HG02840 (cell line): ENCODE data around the gene CDK2AP2.
"Not testable (repeated sequence)": the region's sequence is repeated elsewhere in the genome, so short reads cannot be mapped to it uniquely, and the experiment has no call there.

Experiments
- ATAC-seq: cut with Tn5 transposase; IDR thresholded peaks from one replicate; pipeline ENCODE4 v1.9.1; 2021; ENCODE audit warnings: mild to moderate bottlenecking, moderate library complexity, moderate number of reproducible peaks; ENCODE audit not compliant: unreplicated experiment, low FRiP score

CDK2AP2 gene, protein sequence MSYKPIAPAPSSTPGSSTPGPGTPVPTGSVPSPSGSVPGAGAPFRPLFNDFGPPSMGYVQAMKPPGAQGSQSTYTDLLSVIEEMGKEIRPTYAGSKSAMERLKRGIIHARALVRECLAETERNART

DNA sequence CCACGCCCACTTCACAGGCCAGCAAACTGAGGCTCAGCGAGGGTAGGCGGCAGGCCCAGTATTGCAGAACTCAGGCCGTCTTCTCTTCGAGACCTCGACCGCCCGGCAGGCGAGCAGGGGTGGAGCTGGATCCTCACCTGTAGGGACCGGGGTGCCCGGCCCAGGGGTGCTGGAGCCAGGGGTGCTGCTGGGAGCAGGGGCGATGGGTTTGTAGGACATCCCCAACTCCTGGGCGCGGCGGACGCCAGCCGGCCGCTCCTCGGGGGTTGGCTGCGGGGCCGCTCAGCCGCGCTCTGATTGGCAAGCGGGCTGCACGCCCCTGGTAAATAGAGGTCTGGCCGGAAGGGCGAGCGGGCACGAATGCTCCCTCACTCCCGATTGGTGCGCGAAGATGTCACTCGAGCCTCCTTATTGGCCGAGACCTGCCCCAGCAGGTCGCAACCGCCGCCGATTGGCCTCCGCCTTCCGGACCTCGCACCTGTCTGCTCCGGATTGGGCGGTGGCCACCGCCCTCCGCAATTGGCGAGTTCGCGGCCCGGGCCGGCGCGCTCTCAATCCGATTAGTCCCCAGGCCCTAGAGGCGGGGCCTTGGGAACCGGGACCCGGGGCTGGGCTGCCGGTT is at the start of gene CDK2AP2:
CDK2AP2 (minus strand) TSS at position 299 of the 622 bp plus-strand sequence; CDS start at position 219, 80 bp downstream.
- peak; percentile 66 for ATAC-seq

DNA sequence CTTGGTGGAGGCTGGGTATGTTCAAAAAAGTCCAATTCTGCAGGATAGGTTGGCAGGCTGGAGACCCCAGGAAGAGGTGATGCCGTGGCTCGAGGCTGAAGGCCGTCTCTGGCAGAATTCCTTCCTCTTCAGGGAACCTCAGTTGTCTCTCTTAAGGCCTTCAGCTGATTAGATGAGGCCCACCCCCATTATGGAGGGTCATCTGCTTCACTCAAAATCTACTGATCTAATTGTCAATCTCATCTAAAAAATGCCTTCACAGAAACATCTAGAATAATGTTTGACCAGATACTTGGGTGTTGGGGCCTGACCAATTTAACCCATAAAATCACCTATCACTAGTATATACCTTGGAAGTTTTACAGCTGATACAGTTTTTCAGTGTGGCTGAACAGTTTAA is 48.3 kb upstream of the CDK2AP2 start:
- no peak for ATAC-seq

DNA sequence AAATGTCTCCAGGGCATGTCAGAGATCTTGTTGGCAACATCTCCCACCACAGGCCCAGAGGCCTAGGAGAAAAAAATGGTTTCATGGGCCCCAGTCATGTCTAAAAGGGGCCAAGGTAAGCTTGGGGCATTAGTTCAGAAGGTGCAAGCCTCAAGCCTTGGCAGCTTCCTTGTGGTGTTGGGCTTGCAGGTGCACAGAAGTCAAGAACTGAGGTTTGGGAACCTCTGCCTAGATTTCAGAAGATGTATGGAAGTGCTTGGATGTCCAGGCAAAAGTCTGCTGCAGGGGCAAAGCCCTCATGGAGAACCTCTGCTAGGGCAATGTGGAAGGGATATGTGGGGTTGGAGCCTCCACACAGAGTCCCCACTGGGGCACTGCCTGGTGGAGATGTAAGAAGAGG is 43.7 kb upstream of the CDK2AP2 start:
- ATAC-seq: not testable (repeated sequence)

DNA sequence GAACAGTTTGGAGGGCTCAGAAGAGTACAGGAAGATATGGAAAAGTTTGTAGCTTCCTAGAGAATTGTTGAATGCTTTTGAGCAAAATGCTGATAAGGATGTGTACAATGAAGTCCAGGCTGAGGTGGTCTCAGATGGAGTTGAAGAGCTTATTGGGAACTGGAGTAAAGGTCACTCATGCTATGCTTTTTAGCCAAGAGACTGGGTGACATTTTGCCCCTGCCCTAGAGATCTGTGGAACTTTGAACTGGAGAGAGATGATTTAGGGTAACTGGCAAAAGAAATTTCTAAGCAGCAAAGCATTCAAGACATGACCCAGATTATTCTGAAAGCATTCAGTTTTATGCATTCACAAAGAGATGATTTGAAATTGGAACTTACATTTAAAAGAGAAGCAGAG is 43.2 kb upstream of the CDK2AP2 start:
- no peak for ATAC-seq

DNA sequence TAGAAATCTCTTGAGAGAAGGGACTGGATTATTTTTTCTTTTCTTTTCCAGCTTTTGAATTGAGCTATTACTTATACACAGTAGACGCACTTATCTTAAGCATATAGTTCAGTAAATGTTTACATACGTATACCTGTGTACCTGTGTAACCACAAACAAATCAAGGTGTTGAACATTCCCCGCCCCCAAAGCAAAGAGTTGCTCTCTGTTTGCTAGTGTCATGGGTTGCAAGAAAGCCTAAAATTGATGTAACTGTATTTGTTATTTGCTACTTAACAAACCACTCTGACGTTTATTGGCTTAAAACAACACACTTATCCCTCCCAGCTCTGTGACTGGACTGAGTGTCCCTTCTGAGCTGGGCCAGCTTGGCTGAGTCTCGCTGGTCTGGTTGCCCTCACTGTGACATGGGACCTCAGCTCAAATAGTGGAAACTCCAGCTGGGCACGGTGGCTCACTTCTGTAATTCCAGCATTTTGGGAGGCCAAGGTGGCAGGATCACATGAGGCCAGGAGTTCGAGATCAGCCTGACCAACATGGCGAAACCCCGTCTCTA is 40.7 kb upstream of the CDK2AP2 start:
- ATAC-seq: no peak

DNA sequence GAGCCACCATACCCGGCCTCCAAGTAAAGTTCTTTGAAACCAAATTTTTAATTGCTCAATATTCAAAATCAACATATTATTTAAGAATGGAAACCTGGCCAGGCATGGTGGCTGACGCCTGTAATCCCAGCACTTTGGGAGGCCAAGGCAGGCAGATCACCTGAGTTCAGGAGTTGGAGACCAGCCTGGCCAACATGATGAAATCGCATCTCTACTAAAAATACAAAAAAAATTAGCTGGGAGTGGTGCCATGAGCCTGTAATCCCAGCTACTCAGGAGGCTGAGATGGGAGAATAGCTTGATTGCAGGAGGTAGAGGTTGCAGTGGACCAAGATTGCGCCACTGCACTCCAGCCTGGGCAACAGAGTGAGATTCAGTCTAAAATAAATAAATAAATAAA is 40.1 kb upstream of the CDK2AP2 start:
- ATAC-seq: not testable (repeated sequence)

DNA sequence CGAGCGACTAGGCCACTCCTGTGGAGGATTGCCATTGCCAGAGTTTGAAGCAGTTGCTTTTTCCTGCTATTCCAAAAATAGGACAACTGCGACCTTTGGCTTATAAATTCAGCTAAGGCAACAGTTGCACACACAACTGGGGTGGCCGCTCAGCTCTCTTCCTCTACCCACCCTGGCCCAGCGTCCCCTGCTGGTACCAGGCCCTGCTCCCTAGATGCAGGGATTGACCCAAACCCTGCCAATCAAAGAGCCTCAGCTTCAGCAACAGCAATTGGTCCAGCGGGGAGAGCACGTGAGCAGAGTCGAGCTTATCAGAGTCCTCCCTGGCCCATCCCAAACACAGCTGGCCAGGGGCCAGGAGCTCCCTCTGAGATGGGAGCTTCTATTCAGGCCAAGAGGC is 37.3 kb upstream of the CDK2AP2 start:
- no peak for ATAC-seq

DNA sequence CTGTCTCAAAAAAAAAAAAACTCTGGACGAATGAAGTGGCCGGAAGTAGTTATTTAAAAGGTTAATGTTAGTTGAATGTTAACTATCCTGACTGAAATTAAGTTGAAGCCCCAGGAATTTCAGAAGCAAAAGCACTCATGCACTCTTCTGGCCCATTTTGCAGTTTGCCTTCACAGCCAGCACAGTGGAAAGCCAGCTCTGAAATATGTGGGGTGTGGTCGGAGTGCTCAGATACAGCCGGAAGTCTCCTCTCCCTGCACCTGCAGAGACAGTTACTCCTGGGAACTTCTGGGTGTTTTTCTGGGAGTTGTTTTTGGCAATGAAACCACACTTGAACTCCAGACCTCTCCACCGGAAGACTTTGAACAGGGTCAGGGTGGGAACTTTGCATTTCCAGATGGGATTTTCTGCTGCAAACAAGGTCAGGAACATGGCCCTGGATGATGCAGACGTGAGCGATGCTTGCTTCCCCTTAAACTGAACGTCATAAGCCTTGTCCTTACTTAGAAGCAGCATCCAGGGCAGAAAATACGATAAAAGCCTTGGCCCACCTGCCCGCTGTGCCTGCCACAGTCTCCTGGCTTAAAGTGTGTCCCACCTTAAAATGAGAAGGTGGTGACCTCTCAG is 36.8 kb upstream of the CDK2AP2 start:
- ATAC-seq: no peak

DNA sequence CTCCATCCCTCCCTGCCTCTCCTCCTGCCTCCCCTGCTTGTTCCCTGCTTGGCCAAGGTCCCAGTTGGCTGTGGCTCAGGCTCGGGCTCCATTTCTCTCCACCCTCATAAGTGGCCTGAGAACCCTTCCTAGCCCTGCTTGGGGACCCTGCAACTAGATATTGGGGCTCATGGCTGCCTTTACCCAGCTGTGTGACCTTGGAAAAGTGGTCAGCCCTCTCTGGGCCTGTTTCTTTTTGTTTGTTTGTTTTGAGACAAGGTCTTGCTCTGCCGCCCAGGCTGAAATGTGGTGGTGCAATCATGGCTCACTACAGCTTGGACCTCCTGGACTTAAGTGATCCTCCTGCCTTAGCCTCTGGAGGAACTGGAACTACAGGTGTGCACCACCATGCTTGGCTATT is 35.6 kb upstream of the CDK2AP2 start:
- ATAC-seq: no peak

DNA sequence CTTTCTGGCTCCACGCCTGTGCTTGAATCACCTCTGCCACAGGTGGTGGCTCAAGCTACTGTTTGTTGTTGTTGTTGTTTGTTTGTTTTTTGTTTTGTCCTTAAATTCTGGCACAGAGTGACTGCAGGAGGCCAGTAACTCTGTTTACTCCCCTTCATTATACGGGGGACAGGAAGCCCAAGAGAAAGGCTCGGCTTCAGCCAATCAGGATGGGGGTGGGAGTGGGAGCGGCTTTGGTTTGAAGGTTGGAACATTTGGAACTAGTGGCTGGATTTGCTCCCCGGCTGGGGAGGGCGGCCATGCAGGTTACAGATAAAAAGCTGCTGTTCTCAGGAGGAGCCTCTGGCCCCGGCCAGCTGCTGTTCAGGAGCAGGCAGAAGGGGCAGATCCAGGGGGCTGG is 35.0 kb upstream of the CDK2AP2 start:
- ATAC-seq: no peak

DNA sequence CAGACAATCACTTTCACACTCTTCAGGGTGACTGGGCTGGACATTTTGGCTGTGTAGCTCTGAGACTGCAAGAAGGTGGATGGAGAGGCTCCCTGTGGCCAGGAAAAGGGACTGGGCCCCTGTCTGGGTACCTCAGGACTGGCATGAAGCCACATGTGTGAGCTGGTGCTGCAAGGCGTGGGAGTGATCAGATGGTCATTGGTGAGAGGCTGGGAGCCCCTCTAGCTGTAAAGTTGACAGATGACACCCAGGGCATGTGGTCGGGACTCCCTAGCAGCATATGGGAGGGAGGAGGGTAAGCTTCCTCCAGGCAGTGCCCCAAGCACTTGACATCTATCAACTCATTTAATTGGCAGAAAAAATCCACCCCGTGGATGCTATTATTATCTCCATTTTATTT is 34.2 kb upstream of the CDK2AP2 start:
- no peak for ATAC-seq

DNA sequence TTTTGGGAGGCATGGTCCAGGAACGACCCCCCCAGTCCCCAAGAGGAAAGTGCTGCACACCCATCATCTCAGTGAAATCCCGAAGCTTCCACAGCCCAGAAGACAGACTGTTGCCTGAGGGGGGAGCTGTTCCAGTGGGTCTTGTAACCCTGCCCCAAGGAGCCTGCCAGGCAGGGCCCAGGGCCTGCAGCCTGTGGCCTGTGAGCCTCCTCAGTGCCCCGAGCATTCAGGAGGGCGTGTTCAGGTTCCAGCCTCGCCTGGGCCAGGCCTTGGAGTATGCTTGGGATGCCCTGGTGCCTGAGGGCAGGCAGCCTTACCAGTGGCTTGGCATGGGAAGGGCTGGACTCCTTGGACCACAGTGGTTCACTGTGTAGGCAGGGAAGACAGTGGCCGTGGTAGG is 33.2 kb upstream of the CDK2AP2 start:
- ATAC-seq: no peak

DNA sequence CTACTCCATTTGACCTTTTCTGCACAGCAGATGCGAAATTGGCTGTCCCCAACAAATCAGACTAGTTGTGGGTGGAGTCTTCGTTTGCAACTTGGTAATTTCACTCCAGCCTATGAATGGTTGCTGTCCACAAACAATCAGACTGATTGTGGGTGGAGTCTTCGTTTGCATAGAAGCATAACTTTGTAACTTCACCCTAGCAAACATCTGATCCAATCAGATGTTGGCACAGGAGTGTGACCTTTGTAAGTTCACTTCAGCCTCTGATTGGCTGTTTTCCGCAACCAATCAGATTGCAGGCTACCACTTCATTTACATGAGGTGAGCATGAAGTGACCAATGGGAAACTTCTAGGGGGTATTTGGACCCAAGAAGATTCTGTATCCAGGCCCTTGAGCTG is 31.6 kb upstream of the CDK2AP2 start:
- no peak for ATAC-seq

DNA sequence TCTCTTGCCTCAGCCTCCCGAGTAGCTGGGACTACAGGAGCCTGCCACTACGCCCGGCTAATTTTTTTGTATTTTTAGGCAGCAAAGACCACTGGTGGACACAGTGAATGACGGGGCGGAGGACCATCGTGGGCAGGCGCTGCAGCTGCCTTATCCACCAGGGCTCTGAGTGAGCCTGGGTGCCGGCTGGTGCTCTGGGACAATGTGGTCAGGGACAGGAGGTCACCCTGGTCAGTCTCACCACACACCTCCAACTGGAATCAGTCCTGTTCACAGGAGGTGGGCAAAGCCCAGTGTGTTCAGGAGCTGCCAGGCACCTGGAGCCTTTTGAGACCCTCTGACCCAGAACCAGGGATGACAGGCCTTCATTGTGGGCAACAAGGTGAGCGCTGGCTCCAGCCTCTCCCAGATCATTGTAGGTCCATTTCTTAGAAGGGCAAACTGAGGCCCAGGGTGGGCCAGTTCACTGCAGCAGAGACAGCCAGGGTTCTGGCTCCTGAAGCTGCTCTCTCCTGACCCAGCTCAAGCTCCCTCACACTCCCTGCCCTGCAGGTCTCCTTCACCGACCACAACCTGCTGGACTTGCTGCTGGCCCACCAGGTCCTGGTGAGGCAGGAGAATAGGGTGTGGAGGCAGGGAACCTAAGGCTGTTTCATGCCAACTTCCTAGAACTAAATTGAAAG is 31.0 kb upstream of the CDK2AP2 start:
- no peak for ATAC-seq

DNA sequence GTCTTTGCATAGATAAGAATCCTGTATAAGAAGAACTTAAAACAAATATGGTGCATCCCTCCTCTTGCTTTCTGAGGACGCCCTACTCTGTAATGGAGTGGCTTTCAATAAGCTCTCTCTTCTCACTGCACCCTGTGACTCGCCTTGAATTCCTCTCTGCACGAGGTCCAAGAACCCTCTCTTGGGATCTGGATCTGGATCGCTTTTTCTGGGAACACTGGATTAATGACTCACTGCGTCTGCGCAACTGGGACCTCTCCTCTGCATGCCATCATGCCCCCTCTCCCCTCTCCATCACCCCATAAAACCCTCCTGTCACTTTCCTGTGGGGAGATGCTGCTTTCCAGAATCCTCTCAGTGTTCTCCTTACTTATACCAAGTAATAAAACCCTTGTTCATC is 30.3 kb upstream of the CDK2AP2 start:
- ATAC-seq: no peak

DNA sequence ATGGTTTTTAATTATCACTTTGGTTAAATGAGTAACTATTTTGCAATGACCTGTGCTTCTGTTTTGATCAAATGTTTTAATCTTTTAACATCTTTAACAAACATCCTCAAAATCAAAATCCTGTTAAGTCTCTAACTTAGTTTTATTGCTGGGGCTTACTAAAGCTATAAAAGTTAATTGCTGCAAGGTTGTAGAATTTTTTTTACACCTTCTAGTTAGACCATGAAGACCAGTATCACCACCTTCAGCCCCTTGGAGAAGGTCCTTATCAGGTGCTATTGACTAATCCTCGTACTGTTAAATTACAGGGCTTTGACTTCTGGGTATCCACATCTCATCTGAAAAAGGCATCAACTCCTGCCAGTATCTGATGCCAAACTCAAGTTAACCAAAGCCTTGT is 27.6 kb upstream of the CDK2AP2 start:
- no peak for ATAC-seq

DNA sequence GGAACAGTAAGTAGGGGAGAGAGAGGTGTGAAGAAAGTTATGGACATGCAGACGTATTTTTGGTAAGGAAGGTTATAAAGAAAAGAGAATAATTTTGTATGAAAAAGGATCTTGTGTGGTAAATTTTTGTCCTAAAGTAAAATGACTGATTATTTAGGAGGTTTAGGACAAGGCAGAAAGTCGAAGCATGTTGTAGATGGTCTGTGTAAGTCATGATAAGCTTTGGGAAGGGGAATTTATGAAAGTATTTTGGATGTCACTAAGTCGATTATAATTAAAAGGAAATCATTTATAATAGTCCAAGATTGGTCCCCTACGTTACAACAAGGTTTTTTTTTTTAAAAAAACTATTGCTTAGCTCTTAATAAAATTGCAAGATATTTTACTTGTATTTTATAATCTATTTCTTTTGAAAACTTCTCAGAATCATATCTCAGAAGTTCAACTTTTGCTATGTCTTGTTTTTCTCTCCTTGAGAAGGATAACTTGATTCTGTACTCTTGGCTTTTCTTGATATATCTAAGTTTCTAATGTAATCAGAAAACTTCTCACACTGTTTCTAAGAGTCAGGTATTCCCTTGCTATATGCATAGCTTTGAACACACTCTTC is 26.2 kb upstream of the CDK2AP2 start:
- ATAC-seq: no peak

DNA sequence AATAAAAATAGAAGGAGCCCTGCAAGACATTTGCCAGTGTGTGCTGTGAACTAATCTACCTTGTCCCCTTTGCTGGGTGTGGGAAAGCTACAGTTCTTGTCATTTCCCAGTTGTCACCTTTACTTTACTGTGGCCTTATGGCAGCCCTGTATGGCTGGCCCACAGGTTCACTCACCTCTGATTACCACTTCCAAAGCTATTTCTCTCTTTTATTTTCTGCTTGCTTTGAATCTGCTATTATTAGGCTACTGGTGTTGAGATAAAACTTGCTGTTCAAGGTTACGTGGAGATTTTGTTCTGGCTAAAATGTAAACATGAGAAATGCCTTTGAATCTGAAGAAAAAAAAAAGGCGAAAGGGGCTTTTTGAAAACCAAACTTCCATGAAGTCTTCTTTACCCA is 24.9 kb upstream of the CDK2AP2 start:
- ATAC-seq: no peak

DNA sequence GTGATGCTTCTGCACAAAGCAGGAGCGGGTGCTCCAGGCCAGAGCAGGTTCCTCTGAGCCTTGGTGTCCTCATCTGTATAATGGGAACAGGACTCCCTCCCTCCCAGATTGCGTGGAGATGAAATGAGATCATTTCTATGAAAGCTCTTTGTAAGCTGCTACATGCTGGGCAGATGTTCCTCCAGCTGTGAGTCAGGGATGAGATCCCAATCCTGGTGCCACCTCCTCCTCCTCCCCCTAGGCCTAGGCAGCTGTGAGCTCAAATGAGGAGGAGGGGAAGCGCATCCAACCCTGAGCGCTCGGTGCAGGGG is 22.3 kb upstream of the CDK2AP2 start:
- ATAC-seq: no peak

DNA sequence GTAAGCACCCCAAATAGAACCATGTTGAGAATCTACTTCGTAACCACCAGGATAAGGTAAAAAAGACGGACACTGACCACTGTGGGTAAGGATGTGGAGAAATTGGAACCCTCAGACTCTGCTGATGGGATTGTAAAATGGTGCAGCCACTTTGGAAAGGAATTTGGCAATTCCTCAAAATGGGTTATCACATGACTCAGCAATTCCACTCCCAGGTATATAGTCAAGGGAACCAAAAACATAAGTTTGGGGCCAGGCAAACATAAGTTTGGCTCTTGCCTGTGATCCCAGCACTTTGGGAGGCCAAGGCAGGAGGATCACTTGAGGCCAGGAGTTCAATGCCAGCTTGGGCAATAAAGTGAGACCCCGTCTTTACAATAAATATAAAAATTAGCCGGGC is 20.4 kb upstream of the CDK2AP2 start:
- no peak for ATAC-seq

DNA sequence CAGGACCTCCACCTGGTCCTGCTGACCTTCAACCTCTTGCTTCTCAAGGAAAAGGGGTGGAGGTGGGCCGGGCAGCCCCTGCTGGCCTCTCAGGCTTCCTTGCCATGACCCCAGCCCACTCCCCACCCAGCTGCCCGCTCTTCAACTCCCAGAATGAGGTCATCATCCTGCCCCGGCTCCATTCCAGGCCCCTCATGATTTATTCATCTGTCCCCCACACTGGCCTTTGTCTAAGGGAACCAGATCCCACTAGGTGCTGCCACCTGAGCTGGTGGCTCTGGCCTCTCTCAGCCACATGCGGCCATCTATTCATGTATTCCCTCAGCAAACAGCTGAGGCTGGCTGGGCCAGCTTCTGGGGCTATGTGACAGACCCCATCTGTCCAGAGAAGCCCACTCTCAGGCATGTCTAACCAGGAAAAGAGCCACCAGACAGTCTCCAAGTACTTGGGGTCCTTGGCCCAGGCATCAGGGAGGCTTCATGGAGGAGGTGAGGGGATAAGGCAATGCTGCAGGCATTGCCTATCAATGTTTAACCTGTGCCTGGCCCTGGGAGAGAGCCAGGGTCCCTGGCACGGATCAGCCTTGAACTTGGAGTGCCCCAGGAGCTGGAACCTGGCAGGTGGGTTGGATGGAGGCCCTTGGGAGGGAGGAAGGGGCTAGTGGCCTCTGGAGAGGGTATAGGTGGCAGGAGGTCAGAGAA is 17.5 kb upstream of the CDK2AP2 start:
- no peak for ATAC-seq
